ENCODE data around the gene OOEP.

OOEP gene

DNA sequence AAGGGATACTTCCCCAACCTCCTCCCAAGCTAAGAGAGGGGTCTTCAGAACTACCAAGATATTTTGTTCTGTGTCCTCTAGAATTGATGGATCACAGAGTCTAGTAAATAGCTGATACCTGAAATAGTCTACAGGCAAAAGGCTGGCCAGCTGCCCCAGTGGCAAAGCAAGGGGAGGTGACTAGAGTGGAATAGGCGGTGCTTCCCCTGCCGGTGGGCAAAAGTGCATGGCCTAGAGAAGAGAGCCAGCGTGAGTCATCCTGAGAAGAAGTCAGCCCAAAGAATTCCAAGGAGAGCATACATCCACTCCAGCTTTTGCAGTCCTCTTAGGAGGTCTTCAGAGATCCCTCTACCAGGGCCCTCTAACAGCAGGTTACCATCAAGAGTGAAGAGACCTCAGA lies 30.4 kb downstream of the OOEP start:
- Histone ChIP-seq H3K9me3 (ENCODE audit: severe bottlenecking) (no peaks in the 10 kb centered on the region), H3K27me3 (ENCODE audit: insufficient read depth, poor library complexity, severe bottlenecking) (no peaks in the 10 kb centered on the region), H3K36me3 (ENCODE audit: low read depth) (no peaks in the 10 kb centered on the region), H3K4me1 (ENCODE audit: insufficient read depth, poor library complexity, severe bottlenecking) (no peaks in the 10 kb centered on the region), H3K27ac (ENCODE audit: poor library complexity, severe bottlenecking) (no peak overlapping the region), H3K4me3 (ENCODE audit: severe bottlenecking) (no peak overlapping the region)
- TF ChIP-seq, protein P1, sequence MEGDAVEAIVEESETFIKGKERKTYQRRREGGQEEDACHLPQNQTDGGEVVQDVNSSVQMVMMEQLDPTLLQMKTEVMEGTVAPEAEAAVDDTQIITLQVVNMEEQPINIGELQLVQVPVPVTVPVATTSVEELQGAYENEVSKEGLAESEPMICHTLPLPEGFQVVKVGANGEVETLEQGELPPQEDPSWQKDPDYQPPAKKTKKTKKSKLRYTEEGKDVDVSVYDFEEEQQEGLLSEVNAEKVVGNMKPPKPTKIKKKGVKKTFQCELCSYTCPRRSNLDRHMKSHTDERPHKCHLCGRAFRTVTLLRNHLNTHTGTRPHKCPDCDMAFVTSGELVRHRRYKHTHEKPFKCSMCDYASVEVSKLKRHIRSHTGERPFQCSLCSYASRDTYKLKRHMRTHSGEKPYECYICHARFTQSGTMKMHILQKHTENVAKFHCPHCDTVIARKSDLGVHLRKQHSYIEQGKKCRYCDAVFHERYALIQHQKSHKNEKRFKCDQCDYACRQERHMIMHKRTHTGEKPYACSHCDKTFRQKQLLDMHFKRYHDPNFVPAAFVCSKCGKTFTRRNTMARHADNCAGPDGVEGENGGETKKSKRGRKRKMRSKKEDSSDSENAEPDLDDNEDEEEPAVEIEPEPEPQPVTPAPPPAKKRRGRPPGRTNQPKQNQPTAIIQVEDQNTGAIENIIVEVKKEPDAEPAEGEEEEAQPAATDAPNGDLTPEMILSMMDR (IDR thresholded peaks at IDR 0.05; ENCODE audit: poor library complexity, severe bottlenecking) = no peak
- DNase-seq (ENCODE audit: low spot score) (no peak), ATAC-seq (ENCODE audit: low read depth) (peak; percentile 60; the same call in 2 of the 3 replicates)

DNA sequence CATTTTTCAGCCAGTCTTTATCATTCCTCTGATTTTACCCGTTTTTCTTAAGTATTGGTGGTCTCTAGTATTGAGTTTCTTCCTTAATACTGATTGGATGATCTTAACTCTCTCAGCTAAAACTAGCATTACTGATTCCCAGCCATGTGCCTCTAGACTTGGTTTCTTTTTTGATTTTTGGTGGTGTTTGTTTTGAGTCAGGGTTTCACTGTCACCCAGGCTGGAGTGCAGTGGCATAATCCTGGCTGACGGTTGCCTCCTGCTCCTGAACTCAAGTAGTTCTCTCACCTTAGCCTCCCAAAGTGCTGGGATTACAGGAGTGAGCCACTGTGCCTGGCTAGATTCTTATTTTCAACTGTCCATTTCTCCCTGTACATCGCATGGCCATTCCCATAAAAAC lies 40.5 kb downstream of the OOEP start:
- Histone ChIP-seq H3K27ac (ENCODE audit: poor library complexity, severe bottlenecking) (no peak overlapping the region), H3K36me3 (ENCODE audit: low read depth) (no peaks in the 10 kb centered on the region), H3K4me3 (ENCODE audit: severe bottlenecking) (no peak overlapping the region), H3K9me3 (ENCODE audit: severe bottlenecking) (no peaks in the 10 kb centered on the region), H3K27me3 (ENCODE audit: insufficient read depth, poor library complexity, severe bottlenecking) (no peaks in the 10 kb centered on the region), H3K4me1 (ENCODE audit: insufficient read depth, poor library complexity, severe bottlenecking) (no peaks in the 10 kb centered on the region)
- no peak for DNase-seq (ENCODE audit: low spot score)
- TF ChIP-seq, protein P1 (IDR thresholded peaks at IDR 0.05; ENCODE audit: poor library complexity, severe bottlenecking) = no peak
- ATAC-seq (ENCODE audit: low read depth) = no peak

GRCh38 chr6:73328790-73329189 lies 40.9 kb downstream of the OOEP start:
- ATAC-seq (ENCODE audit: low read depth) = no peak
- H3K4me3 ChIP-seq (ENCODE audit: severe bottlenecking) = no peak overlapping the region
- H3K36me3 ChIP-seq (ENCODE audit: low read depth) = no peaks in the 10 kb centered on the region
- DNase-seq (ENCODE audit: low spot score) = no peak
- no peaks in the 10 kb centered on the region for H3K27me3 ChIP-seq (ENCODE audit: insufficient read depth, poor library complexity, severe bottlenecking)
- TF ChIP-seq, protein P1 (IDR thresholded peaks at IDR 0.05; ENCODE audit: poor library complexity, severe bottlenecking) = no peak
- no peak overlapping the region for H3K27ac ChIP-seq (ENCODE audit: poor library complexity, severe bottlenecking)
- H3K9me3 ChIP-seq (ENCODE audit: severe bottlenecking) = no peaks in the 10 kb centered on the region
- no peaks in the 10 kb centered on the region for H3K4me1 ChIP-seq (ENCODE audit: insufficient read depth, poor library complexity, severe bottlenecking)

GRCh38 chr6:73325656-73326055 lies 44.0 kb downstream of the OOEP start:
- Histone ChIP-seq H3K27ac (ENCODE audit: poor library complexity, severe bottlenecking) (no peak overlapping the region), H3K9me3 (ENCODE audit: severe bottlenecking) (no peaks in the 10 kb centered on the region), H3K4me1 (ENCODE audit: insufficient read depth, poor library complexity, severe bottlenecking) (no peaks in the 10 kb centered on the region), H3K4me3 (ENCODE audit: severe bottlenecking) (no peak overlapping the region), H3K27me3 (ENCODE audit: insufficient read depth, poor library complexity, severe bottlenecking) (no peaks in the 10 kb centered on the region), H3K36me3 (ENCODE audit: low read depth) (no peaks in the 10 kb centered on the region)
- TF ChIP-seq, protein P1 (IDR thresholded peaks at IDR 0.05; ENCODE audit: poor library complexity, severe bottlenecking) = no peak
- ATAC-seq (ENCODE audit: low read depth) (no peak), DNase-seq (ENCODE audit: low spot score) (no peak)

GRCh38 chr6:73323323-73323722 lies 46.4 kb downstream of the OOEP start:
- TF ChIP-seq, protein P1 (IDR thresholded peaks at IDR 0.05; ENCODE audit: poor library complexity, severe bottlenecking) = no peak
- Histone ChIP-seq H3K9me3 (ENCODE audit: severe bottlenecking) (no peaks in the 10 kb centered on the region), H3K36me3 (ENCODE audit: low read depth) (no peaks in the 10 kb centered on the region), H3K27me3 (ENCODE audit: insufficient read depth, poor library complexity, severe bottlenecking) (no peaks in the 10 kb centered on the region), H3K4me1 (ENCODE audit: insufficient read depth, poor library complexity, severe bottlenecking) (no peaks in the 10 kb centered on the region), H3K27ac (ENCODE audit: poor library complexity, severe bottlenecking) (no peak overlapping the region), H3K4me3 (ENCODE audit: severe bottlenecking) (no peak overlapping the region)
- no peak for ATAC-seq (ENCODE audit: low read depth)
- no peak for DNase-seq (ENCODE audit: low spot score)

Measured in RWPE2 (cell line).